Thymus (tissue), 11 donors: Measurements from ENCODE around the gene FBXO21. TPM values are rescaled to one million over a fixed set of nuclear protein-coding genes. Genes with fewer than 3 reads are reported as not detected.

Source experiments
- DNase-seq, 9 donors: peaks; one replicate each; pipeline ENCODE4 v3.0.0-alpha.2; 2013; ENCODE audit warnings: low spot score in 9 of 9, low read depth in 6 of 9, missing footprints in 1 of 9
- H3K27ac ChIP-seq, 2 donors: one replicate each; pipeline ENCODE4 v1.5.1; 2013; ENCODE audit warnings: control low read depth in 1 of 2, low read depth in 1 of 2, low read length in 1 of 2, mild to moderate bottlenecking in 1 of 2, moderate library complexity in 1 of 2
- H3K27me3 ChIP-seq, 2 donors: one replicate each; pipeline ENCODE4 v1.5.1; 2013; ENCODE audit warnings: low read length in 1 of 2; ENCODE audit not compliant: control insufficient read depth in 2 of 2, insufficient read depth in 1 of 2
- H3K36me3 ChIP-seq, 2 donors: one replicate each; pipeline ENCODE4 v1.5.1; 2013; ENCODE audit warnings: low read length in 1 of 2, mild to moderate bottlenecking in 1 of 2, moderate library complexity in 1 of 2; ENCODE audit not compliant: control insufficient read depth in 2 of 2, insufficient read depth in 2 of 2
- H3K4me1 ChIP-seq, 2 donors: one replicate each; pipeline ENCODE4 v1.5.1; 2013; ENCODE audit warnings: low read length in 2 of 2; ENCODE audit not compliant: control insufficient read depth in 2 of 2, insufficient read depth in 2 of 2
- H3K4me3 ChIP-seq, 2 donors: one replicate each; pipeline ENCODE4 v1.5.1; 2013; ENCODE audit warnings: low read length in 2 of 2, control low read depth in 1 of 2, mild to moderate bottlenecking in 1 of 2
- H3K9me3 ChIP-seq, 2 donors: one replicate each; pipeline ENCODE4 v1.5.1; 2013; ENCODE audit warnings: low read length in 1 of 2, mild to moderate bottlenecking in 1 of 2; ENCODE audit not compliant: control insufficient read depth in 2 of 2, insufficient read depth in 1 of 2
- WGBS: extraction: QIAGEN DNeasy Blood & Tissue Kit; methylation state at CpG from one replicate; pipeline ENCODE4 v1.1.7; 2013; 5-methylcytosine and 5-hydroxymethylcytosine counted together
- polyA plus RNA-seq: library from polyadenylated mRNA; stranded (reverse); fragments of 200-250 nt; gene quantifications from one replicate; pipeline ENCODE4 v1.2.3, GENCODE V29; 2013
- total RNA-seq: library from RNA; stranded (reverse); fragments of 120-200 nt; gene quantifications from one replicate; pipeline ENCODE4 v1.2.4, GENCODE V29; 2013
- donor health status: healthy.

The FBXO21 gene
- total and polyA plus RNA-seq, 2 donors = 15.1 to 16.0 TPM

DNA sequence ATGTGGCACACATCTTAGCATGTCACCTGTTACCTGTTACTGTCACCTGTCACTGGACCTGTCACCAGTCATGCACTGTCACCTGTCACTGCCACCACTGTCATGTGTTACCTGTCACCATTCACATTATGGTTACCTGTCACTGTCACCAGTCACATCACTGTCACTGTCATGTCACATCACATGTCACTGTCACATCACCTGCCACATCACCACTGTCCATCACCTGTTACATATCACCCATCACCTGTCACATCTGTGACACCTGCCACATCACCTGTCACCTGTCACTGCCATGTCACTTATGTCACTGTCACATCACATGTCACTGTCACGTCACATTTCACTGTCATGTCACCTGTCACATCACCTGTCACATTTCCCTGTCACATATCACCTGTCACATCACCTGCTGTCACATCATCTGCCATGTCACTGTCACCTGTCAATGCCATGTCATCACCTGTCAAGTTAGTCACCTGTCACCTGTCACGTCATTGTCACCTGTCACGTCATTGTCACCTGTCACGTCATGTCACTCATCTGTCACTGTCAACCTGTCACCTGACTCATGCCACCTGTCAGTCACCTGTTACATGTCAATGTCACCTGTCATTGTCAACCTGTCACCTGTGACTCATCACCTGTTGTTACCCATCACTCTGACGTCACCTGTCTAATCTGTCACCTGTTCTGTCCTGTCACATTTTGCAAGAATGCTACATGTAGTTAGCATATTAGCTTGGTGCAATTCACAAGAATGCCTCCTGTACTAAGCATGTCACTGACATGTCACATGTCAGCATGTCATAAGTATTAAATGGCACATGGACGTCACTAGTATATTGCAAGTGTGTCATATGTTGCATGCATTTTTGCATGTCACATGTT, 62.1 kb downstream of the FBXO21 start:
- H3K36me3 ChIP-seq = no peaks in the 10 kb centered on the region
- H3K27me3 ChIP-seq = no peaks in the 10 kb centered on the region
- DNase-seq = no peak
- H3K4me1 ChIP-seq = peaks cover 0 to 16% of the 10 kb centered on the region in 2 donors
- H3K9me3 ChIP-seq = no peaks in the 10 kb centered on the region
- no peak overlapping the region for H3K27ac ChIP-seq
- 99% methylated on average over 6 of the region's 6 CpGs for whole genome bisulfite sequencing
- no peak overlapping the region for H3K4me3 ChIP-seq

DNA sequence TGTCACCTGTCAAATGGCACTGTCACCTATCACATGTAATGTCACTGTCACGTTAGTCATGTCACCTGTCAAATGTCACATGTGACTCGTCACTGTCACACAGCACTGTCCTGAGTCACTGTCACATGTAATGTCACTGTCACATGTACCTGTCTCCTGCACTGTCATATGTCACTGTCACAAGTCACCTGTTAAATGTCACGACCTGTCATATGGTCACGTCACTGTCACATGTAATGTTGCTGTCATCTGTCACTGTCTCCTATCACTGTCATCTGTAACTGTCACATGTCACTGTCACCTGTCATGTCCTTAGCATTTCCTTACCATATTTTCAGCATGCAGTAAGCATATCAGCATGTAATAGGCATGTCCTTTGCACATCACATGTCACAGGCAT, 63.9 kb downstream of the FBXO21 start:
- DNase-seq = no peak
- Histone ChIP-seq H3K4me1 (peaks cover 0 to 13% of the 10 kb centered on the region in 2 donors), H3K36me3 (no peaks in the 10 kb centered on the region), H3K4me3 (no peak overlapping the region), H3K27me3 (no peaks in the 10 kb centered on the region), H3K27ac (no peak overlapping the region), H3K9me3 (no peaks in the 10 kb centered on the region)
- 96% methylated on average over 4 of the region's 4 CpGs for whole genome bisulfite sequencing

- no peak overlapping the region for H3K4me3 ChIP-seq
- H3K9me3 ChIP-seq = no peaks in the 10 kb centered on the region
- H3K27me3 ChIP-seq = no peaks in the 10 kb centered on the region
- H3K36me3 ChIP-seq = no peaks in the 10 kb centered on the region
- peaks cover 0 to 13% of the 10 kb centered on the region in 2 donors for H3K4me1 ChIP-seq
- no peak for DNase-seq
- 98% methylated on average over 7 of the region's 7 CpGs for WGBS
- H3K27ac ChIP-seq = no peak overlapping the region
Observed at GRCh38 chr12:117125767-117126166, 64.5 kb downstream of the FBXO21 start.

DNA sequence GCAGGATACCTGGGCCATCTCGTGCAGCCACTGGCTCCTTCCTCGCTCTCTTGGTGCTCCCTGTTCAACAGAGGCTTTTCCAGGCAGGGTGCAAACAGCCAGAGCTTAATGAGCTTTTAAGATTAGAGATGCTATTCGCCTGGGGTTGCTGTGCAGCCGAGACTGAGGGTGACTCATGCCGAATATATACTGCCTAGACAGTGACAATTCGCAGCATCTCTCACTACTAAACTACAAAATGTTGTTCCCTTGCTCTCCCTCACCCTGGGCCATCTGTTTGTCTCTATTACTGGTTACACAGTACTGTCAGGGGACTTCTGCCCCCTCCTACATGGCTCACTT, 65.0 kb downstream of the FBXO21 start:
- Histone ChIP-seq H3K36me3 (no peaks in the 10 kb centered on the region), H3K4me1 (peaks cover 0 to 13% of the 10 kb centered on the region in 2 donors), H3K9me3 (no peaks in the 10 kb centered on the region), H3K27ac (no peak overlapping the region), H3K4me3 (no peak overlapping the region), H3K27me3 (no peaks in the 10 kb centered on the region)
- 90% methylated on average over 6 of the region's 6 CpGs for WGBS
- DNase-seq = no peak

DNA sequence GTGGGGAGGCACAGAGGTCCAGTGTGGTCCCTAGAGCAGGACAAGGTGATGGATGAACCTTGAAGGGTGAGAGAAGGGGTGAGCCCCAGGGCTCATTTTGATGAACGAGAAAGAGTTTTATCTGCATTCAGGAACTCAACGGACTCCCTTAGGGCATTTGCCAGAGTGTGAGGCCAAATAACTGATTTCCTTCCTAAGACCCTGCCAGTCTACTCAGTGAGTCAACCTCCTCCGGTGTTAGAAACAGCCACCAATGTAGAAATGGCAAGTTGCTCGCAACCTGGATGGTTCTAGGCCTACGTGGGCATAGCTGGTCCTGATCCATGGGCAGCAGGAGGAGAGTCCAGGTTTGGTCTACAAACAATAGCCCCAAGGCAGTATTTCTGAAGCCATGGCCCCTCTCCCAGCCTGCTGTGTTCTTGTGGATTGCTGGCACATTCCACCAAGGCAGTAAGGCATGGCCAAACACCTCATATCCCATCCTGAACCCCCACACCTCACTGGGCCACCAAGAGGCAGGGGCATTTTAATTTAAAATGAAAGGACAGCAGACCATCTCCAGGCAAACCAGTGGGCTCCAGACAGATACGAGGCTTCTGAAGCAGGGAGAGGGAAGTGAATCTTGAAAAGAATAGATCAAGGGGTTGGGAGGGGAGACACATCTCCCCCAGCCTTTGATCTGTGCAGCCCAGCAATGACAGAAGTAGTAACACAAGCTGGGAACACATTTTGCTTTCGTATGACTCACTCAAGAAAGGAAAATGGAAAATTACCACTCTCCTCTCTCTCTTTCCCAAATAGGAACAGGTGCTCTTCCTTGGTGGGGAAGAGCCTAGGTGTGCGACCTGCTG, 65.6 kb downstream of the FBXO21 start:
- WGBS = 71% methylated on average over 8 of the region's 8 CpGs
- H3K27ac ChIP-seq = no peak overlapping the region
- no peak overlapping the region for H3K4me3 ChIP-seq
- no peaks in the 10 kb centered on the region for H3K9me3 ChIP-seq
- peaks cover 0 to 13% of the 10 kb centered on the region in 2 donors for H3K4me1 ChIP-seq
- no peaks in the 10 kb centered on the region for H3K27me3 ChIP-seq
- no peaks in the 10 kb centered on the region for H3K36me3 ChIP-seq
- peak in 2 of 9 donors; percentile 15 to 39 for DNase-seq

DNA sequence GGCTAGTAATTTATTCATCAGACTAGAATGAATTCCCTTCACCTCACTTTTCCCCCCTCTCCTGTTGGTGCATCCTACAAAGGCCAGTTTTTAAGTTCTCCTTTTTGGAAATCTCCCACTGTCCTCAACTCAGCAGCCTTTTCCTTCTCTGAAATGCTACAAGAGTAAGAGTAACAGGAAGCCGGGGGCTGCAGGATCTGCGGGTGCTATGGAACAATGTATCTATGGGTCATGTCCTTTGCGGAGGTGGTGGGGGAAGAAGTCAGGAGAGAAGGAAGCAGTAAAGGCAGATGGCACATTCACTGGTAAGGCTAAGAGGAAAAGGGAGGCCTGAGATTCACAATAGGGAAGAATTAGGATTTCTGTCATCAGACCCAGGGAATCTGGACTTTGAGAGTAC, 68.8 kb downstream of the FBXO21 start:
- no peak for DNase-seq
- H3K4me1 ChIP-seq = peaks cover 0 to 19% of the 10 kb centered on the region in 2 donors
- 94% methylated on average over 3 of the region's 3 CpGs for WGBS
- no peaks in the 10 kb centered on the region for H3K9me3 ChIP-seq
- H3K27ac ChIP-seq = no peak overlapping the region
- H3K36me3 ChIP-seq = no peaks in the 10 kb centered on the region
- no peaks in the 10 kb centered on the region for H3K27me3 ChIP-seq
- no peak overlapping the region for H3K4me3 ChIP-seq

DNA sequence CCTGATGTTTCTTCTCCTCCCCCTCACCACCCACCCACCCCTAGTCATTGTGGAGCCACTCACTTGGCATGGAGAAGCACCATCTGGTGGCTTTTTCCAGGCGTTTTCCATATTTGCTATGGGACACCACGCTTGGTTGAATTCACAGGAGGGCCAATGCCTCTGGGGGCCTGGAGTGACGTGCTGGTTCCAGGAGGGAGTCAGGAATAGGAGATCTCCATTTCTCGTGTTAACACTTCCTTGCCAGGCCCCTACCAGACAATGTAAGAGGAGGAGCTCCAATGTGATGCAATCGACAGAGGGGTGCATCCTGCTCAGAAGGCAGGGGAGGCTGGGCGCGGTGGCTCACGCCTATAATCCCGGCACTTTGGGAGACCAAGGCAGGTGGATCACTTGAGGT, 69.5 kb downstream of the FBXO21 start:
- H3K27ac ChIP-seq = no peak overlapping the region
- no peak overlapping the region for H3K4me3 ChIP-seq
- no peaks in the 10 kb centered on the region for H3K36me3 ChIP-seq
- 92% methylated on average over 9 of the region's 9 CpGs for WGBS
- H3K9me3 ChIP-seq = no peaks in the 10 kb centered on the region
- DNase-seq = no peak
- peaks cover 0 to 19% of the 10 kb centered on the region in 2 donors for H3K4me1 ChIP-seq
- H3K27me3 ChIP-seq = no peaks in the 10 kb centered on the region

GRCh38 chr12:117119592-117120198, 70.6 kb downstream of the FBXO21 start:
- H3K27ac ChIP-seq = no peak overlapping the region

More at GRCh38 chr12:117119592-117120198, 70.6 kb downstream of the FBXO21 start:
- no peak overlapping the region for H3K4me3 ChIP-seq
- peak in 3 of 9 donors; percentile 25 to 49 (median 36) for DNase-seq
- no peaks in the 10 kb centered on the region for H3K36me3 ChIP-seq
- WGBS = 71% methylated on average over 6 of the region's 6 CpGs
- no peaks in the 10 kb centered on the region for H3K9me3 ChIP-seq
- H3K4me1 ChIP-seq = peaks cover 0 to 15% of the 10 kb centered on the region in 2 donors
- H3K27me3 ChIP-seq = no peaks in the 10 kb centered on the region
